ENCODE measurements around the gene C5orf63. TPM values are rescaled to one million over a fixed set of nuclear protein-coding genes. Genes with fewer than 3 reads are reported as not detected.
A peak's percentile ranks its signal among the peaks of the same experiment; 100 is the strongest.

Gene C5orf63
- total and polyA plus RNA-seq, 2 of the 13 experiments (the other 11 are each of a cell fraction or from before 2014, with no cell fraction given) = 7.9 to 8.8 TPM

DNA sequence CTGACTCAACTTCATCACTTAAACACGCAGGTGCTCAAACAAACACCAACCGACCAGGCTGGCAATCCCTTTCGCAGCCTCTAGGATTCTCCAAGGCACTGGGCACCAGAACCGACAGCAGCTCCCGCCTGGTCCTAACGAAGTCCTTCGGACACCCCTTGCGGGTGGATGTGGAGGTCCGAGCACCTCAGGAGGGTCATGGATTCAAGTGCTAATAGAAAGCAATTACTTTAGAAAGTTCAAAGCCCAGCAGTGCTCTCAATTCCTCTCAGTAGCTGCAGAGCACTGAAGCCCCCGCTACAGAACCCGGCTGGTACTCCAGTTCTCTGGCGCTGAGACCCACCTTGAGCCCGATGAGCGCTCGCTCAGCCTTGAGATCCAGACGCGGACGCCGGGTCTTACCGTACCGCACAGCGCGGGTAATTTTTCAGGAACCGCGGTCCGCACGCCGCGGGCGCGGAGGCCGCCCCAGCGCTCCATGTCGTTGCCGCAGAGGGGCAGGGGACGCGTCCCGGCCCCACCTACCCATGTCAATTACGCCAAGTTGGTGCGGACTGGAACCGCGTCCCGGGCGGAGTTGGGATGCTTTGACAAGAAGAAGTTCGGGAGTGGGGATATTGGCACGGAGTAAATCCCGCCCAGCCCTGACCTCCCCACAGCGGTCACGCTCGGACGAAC is 43.6 kb downstream of the C5orf63 start (continued):
- TF ChIP-seq, protein P1, sequence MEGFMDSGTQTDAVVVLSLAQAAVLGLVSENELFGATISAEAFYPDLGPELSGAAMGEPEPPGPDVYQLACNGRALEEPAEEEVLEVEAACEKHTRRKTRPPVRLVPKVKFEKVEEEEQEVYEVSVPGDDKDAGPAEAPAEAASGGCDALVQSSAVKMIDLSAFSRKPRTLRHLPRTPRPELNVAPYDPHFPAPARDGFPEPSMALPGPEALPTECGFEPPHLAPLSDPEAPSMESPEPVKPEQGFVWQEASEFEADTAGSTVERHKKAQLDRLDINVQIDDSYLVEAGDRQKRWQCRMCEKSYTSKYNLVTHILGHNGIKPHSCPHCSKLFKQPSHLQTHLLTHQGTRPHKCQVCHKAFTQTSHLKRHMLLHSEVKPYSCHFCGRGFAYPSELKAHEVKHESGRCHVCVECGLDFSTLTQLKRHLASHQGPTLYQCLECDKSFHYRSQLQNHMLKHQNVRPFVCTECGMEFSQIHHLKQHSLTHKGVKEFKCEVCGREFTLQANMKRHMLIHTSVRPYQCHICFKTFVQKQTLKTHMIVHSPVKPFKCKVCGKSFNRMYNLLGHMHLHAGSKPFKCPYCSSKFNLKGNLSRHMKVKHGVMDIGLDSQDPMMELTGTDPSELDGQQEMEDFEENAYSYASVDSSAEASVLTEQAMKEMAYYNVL (CRISPR knock-in tag; IDR thresholded peaks at IDR 0.05; ENCODE audit: borderline replicate concordance) = no peak
- TF ChIP-seq RORA (CRISPR knock-in tag; IDR thresholded peaks at IDR 0.05) = no peak

DNA sequence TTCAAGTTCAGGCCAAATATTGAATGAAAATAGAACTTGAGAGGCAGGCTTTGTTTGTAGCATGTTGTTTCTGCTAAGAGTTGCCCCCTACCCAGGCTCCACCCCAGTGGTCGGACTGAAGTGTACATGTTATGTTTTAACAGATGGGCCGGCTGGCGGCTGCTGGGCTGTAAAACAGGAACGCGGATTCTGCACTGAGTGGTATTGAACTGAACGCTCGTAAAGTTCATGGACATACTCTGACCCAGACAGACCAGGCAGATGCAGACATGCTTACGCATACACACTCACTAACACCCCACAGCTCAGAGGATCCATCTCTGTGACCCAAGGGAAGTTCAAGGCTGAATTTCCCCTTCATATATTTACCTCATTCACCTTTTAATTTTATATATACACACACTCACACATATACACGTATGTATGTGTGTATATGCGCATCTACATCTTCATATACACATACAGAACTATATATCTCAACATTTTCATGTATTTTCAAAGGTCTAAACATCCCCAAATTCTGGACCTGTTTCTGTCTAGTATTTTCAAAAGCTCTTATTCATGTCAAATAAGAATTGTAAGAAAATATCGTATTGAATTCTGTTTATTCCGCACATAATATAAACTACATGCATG is 44.4 kb downstream of the C5orf63 start:
- intact Hi-C loops (cut with micrococcal nuclease; ENCODE audit: unreplicated experiment) (loop anchor here (1.0 to 10.0 kb wide), 4 partner anchors 44 to 664 kb away; partner anchors contain the start of gene C5orf63), in situ Hi-C loops (cut with HindIII; ENCODE audit: extremely low pct_ligation_motif_present, low pct_unique_long_range_greater_than_20kb) (loop anchor here (25.0 kb wide), 1 partner anchor 367 kb away; no protein-coding TSS in a partner anchor)
- peak; percentile 68 for DNase-seq (ENCODE audit: low spot score)
- POLR2A ChIA-PET = interaction anchor here (1.0 to 3.5 kb wide), 4 partner anchors 8 to 251 kb away, joined by 3 to 23 read pairs (median 4); partner anchors contain the start of genes C5orf63 and LMNB1
- no peaks in the 10 kb centered on the region for H4K20me1 ChIP-seq (ENCODE audit: insufficient read depth, low read length)
- H3K4me1 ChIP-seq (ENCODE audit: insufficient read depth, low read length) = peaks cover 54% of the 10 kb centered on the region
- 11% methylated on average over 12 of the region's 12 CpGs for WGBS (ENCODE audit: low lambda C conversion rate)
- no peaks in the 10 kb centered on the region for H3K36me3 ChIP-seq (replicated peaks in 1 of 2; ENCODE audit: control insufficient read depth in 1 of 2, insufficient read depth in 2 of 2, low read length in 2 of 2)
- peak overlapping the region; percentile 81 for H3K4me2 ChIP-seq (ENCODE audit: low read depth, low read length)
- peak; percentile 42 for ATAC-seq
- H3K9ac ChIP-seq (ENCODE audit: insufficient read depth, low read depth, low read length) = no peak overlapping the region
- H2AFZ ChIP-seq (ENCODE audit: low read length) = no peak overlapping the region
- no peaks in the 10 kb centered on the region for H3K9me3 ChIP-seq (ENCODE audit: low read length)
- peak overlapping the region; percentile 60 to 90 (median 88) for H3K4me3 ChIP-seq (replicated peaks in 1 of 3; ENCODE audit: insufficient read depth in 1 of 3, low read depth in 2 of 3, low read length in 3 of 3)
- H3K79me2 ChIP-seq (ENCODE audit: insufficient read depth, low read length) = no peaks in the 10 kb centered on the region
- FAIRE-seq = no peak
- no peak overlapping the region for H3K27ac ChIP-seq (ENCODE audit: extremely low read length, insufficient read depth, low read length)
- BruUV-seq (replicated peaks) = no TSS peak
- no peaks in the 10 kb centered on the region for H3K27me3 ChIP-seq (ENCODE audit: control insufficient read depth in 1 of 2, insufficient read depth in 2 of 2, low read length in 2 of 2)
- CTCF ChIA-PET (ENCODE audit: low intra/inter-chr PET ratio, low total read pairs) = no interaction called here
- TF ChIP-seq FOXO1 (CRISPR knock-in tag; IDR thresholded peaks at IDR 0.05) (0 out of 2 replicates have a peak, but pooled peaks have one; percentile 39), FOSL2 (CRISPR knock-in tag; IDR thresholded peaks at IDR 0.05) (0 out of 2 replicates have a peak, but pooled peaks have one; percentile 5), NFIC (IDR thresholded peaks at IDR 0.05; ENCODE audit: low read length) (no peak), ZNF709 (CRISPR knock-in tag; IDR thresholded peaks at IDR 0.05) (no peak), SOX13 (IDR thresholded peaks at IDR 0.05) (no peak), SOX13 (CRISPR knock-in tag; conservative IDR thresholded peaks at IDR 0.05 in 1 of 2, IDR thresholded peaks at IDR 0.05 in 1 of 2) (peak in 1 of 2 experiments; percentile 41; a peak in 2 of 4 replicates), HOXD1 (CRISPR knock-in tag; IDR thresholded peaks at IDR 0.05) (no peak), ZNF441 (CRISPR knock-in tag; IDR thresholded peaks at IDR 0.05; ENCODE audit: borderline replicate concordance) (peak; percentile 50; the same call in 1 of the 2 replicates), FOXA3 (CRISPR knock-in tag; IDR thresholded peaks at IDR 0.05) (peak; percentile 52; the same call in 1 of the 2 replicates), RXRA (CRISPR knock-in tag; IDR thresholded peaks at IDR 0.05) (peak; percentile 83; the same call in 1 of the 2 replicates)
- TF ChIP-seq, protein P2, sequence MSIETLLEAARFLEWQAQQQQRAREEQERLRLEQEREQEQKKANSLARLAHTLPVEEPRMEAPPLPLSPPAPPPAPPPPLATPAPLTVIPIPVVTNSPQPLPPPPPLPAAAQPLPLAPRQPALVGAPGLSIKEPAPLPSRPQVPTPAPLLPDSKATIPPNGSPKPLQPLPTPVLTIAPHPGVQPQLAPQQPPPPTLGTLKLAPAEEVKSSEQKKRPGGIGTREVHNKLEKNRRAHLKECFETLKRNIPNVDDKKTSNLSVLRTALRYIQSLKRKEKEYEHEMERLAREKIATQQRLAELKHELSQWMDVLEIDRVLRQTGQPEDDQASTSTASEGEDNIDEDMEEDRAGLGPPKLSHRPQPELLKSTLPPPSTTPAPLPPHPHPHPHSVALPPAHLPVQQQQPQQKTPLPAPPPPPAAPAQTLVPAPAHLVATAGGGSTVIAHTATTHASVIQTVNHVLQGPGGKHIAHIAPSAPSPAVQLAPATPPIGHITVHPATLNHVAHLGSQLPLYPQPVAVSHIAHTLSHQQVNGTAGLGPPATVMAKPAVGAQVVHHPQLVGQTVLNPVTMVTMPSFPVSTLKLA (IDR thresholded peaks at IDR 0.05) = no peak
- TF ChIP-seq, protein P3, sequence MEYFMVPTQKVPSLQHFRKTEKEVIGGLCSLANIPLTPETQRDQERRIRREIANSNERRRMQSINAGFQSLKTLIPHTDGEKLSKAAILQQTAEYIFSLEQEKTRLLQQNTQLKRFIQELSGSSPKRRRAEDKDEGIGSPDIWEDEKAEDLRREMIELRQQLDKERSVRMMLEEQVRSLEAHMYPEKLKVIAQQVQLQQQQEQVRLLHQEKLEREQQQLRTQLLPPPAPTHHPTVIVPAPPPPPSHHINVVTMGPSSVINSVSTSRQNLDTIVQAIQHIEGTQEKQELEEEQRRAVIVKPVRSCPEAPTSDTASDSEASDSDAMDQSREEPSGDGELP (IDR thresholded peaks at IDR 0.05; ENCODE audit: borderline replicate concordance, low read depth) = 0 out of 2 replicates have a peak, but pooled peaks have one; percentile 24
- TF ChIP-seq, protein P4, sequence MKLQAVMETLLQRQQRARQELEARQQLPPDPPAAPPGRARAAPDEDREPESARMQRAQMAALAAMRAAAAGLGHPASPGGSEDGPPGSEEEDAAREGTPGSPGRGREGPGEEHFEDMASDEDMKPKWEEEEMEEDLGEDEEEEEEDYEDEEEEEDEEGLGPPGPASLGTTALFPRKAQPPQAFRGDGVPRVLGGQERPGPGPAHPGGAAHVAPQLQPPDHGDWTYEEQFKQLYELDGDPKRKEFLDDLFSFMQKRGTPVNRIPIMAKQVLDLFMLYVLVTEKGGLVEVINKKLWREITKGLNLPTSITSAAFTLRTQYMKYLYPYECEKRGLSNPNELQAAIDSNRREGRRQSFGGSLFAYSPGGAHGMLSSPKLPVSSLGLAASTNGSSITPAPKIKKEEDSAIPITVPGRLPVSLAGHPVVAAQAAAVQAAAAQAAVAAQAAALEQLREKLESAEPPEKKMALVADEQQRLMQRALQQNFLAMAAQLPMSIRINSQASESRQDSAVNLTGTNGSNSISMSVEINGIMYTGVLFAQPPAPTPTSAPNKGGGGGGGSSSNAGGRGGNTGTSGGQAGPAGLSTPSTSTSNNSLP (IDR thresholded peaks at IDR 0.05; ENCODE audit: low read depth, low read length) = 0 out of 2 replicates have a peak, but pooled peaks have one; percentile 14
